ENCODE data around the gene KCNC4.

KCNC4 gene

DNA sequence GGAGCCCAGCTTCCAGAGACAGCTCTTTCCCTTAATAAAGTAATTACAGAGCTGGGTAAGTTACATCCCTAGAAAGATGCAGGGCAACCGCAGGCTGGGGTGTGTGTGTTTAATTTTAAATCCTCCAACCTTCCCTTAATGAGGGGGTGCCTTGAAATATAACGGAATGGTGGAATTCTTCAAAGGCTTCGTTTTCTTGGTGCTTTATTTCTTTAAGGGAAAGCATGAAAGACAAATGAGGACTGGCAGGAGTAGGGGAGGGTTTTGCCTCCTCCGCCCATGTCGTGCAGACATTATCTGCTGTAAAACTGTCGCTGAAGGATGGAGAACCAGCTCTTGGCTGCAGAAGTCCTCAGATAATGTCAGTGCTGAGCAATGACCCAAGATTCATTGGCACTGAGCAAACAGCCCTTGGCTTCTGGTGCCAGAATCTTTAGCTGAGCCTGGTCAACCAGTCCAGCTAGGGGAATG lies 44.3 kb upstream of the KCNC4 start:
- no peak overlapping the region for H3K27ac ChIP-seq (ENCODE audit: insufficient read depth in 1 of 2, low read depth in 1 of 2, low read length in 2 of 2, poor library complexity in 1 of 2, severe bottlenecking in 2 of 2)
- ChIA-PET CTCF (interaction anchor here (1.7 kb wide), 1 partner anchor 14 kb away, joined by 5 read pairs; no protein-coding TSS in a partner anchor), POLR2A (no interaction called here)
- DNase-seq = no peak
- H3K4me1 ChIP-seq (ENCODE audit: control extremely low read depth in 1 of 4, control insufficient read depth in 4 of 4, insufficient read depth in 4 of 4, low read length in 3 of 4) = no peaks in the 10 kb centered on the region
- no peaks in the 10 kb centered on the region for H3K9me3 ChIP-seq (ENCODE audit: control extremely low read depth in 1 of 5, control insufficient read depth in 4 of 5, insufficient read depth in 2 of 5, low read depth in 1 of 5, low read length in 4 of 5)
- H3K27me3 ChIP-seq (replicated peaks in 2 of 5; ENCODE audit: control insufficient read depth in 4 of 5, insufficient read depth in 5 of 5, low read length in 4 of 5) = peaks cover 0 to 2% (median 0%) of the 10 kb centered on the region in 5 experiments
- no peak overlapping the region for H3K4me3 ChIP-seq (ENCODE audit: control insufficient read depth in 1 of 7, extremely low read depth in 1 of 7, insufficient read depth in 4 of 7, low read depth in 2 of 7, low read length in 6 of 7)
- no peaks in the 10 kb centered on the region for H3K36me3 ChIP-seq (ENCODE audit: control insufficient read depth in 4 of 4, insufficient read depth in 4 of 4, low read length in 3 of 4)
- 94% methylated on average over 6 of the region's 6 CpGs for WGBS (ENCODE audit: insufficient coverage)

DNA sequence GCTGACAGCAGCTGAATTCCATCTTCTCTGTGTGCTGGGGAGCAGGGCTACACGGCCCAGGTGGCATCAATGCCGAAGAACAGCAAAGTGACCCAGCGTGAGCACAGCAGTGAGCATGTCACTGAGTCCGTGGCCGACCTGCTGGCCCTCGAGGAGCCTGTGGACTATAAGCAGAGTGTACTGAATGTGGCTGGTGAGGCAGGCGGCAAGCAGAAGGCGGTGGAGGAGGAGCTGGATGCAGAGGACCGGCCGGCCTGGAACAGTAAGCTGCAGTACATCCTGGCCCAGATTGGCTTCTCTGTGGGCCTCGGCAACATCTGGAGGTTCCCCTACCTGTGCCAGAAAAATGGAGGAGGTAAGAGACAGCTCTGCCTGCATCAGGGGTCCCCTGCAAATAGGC lies 43.3 kb upstream of the KCNC4 start:
- Histone ChIP-seq H3K27ac (ENCODE audit: insufficient read depth in 1 of 2, low read depth in 1 of 2, low read length in 2 of 2, poor library complexity in 1 of 2, severe bottlenecking in 2 of 2) (no peak overlapping the region), H3K9me3 (ENCODE audit: control extremely low read depth in 1 of 5, control insufficient read depth in 4 of 5, insufficient read depth in 2 of 5, low read depth in 1 of 5, low read length in 4 of 5) (no peaks in the 10 kb centered on the region), H3K36me3 (ENCODE audit: control insufficient read depth in 4 of 4, insufficient read depth in 4 of 4, low read length in 3 of 4) (no peaks in the 10 kb centered on the region), H3K4me3 (ENCODE audit: control insufficient read depth in 1 of 7, extremely low read depth in 1 of 7, insufficient read depth in 4 of 7, low read depth in 2 of 7, low read length in 6 of 7) (no peak overlapping the region), H3K4me1 (ENCODE audit: control extremely low read depth in 1 of 4, control insufficient read depth in 4 of 4, insufficient read depth in 4 of 4, low read length in 3 of 4) (no peaks in the 10 kb centered on the region), H3K27me3 (replicated peaks in 2 of 5; ENCODE audit: control insufficient read depth in 4 of 5, insufficient read depth in 5 of 5, low read length in 4 of 5) (peaks cover 0 to 2% (median 0%) of the 10 kb centered on the region in 5 experiments)
- no peak for DNase-seq
- ChIA-PET POLR2A (no interaction called here), CTCF (interaction anchor here (1.0 to 1.9 kb wide), 4 partner anchors 8 to 41 kb away, joined by 3 to 5 read pairs (median 3); no protein-coding TSS in a partner anchor)
- 95% methylated on average over 8 of the region's 11 CpGs for WGBS (ENCODE audit: insufficient coverage)

DNA sequence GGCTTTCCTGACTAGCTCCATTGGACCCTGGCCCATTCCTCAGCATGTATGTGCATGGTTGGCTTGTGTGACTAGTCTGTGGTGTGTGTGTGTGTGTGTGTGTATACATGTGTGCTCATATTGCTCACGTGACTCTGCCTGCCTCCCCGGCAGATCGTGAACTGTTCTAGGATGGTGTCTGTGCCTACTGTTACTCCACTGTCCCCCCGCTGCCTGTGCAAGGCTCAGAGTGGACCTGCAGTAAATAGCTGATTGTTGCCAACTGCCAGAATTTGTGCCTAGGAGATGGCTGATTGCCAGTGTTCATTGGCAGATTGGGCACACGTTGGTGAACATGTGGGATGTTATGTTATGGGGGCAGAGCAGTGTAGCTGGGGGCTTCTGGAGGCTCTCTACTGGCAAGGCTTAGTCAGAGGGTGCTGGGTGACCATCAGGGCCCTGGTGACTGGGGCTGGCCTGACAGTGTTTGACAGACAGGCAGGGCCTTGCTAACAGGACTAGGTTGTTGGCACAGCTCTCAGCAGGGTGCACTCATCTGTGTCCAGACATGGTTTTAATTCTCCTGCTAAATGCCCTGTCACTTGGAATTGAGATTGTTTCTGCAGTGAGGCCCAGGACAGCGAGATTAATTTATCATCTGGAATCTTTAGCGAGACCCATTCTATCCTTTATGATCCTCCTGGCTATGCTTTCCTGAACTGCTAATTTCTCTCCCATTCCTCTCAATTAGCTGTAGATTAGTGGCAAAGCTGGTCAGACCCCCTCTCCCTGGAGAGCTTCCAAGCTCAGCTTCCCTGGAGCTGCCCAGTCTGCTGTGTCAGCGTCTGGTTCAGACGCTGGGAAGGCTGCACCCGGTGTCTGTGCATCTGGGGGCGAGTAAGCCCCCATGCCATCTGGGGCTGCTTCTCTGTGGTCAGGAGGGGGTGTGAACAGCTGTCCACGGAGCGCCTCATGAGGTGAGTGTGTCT lies 39.1 kb upstream of the KCNC4 start:
- H3K9me3 ChIP-seq (ENCODE audit: control extremely low read depth in 1 of 5, control insufficient read depth in 4 of 5, insufficient read depth in 2 of 5, low read depth in 1 of 5, low read length in 4 of 5) = no peaks in the 10 kb centered on the region
- H3K27ac ChIP-seq (ENCODE audit: insufficient read depth in 1 of 2, low read depth in 1 of 2, low read length in 2 of 2, poor library complexity in 1 of 2, severe bottlenecking in 2 of 2) = no peak overlapping the region
- no peak for DNase-seq
- H3K4me1 ChIP-seq (ENCODE audit: control extremely low read depth in 1 of 4, control insufficient read depth in 4 of 4, insufficient read depth in 4 of 4, low read length in 3 of 4) = peaks cover 0 to 4% (median 1%) of the 10 kb centered on the region in 4 experiments
- no peaks in the 10 kb centered on the region for H3K36me3 ChIP-seq (ENCODE audit: control insufficient read depth in 4 of 4, insufficient read depth in 4 of 4, low read length in 3 of 4)
- H3K4me3 ChIP-seq (ENCODE audit: control insufficient read depth in 1 of 7, extremely low read depth in 1 of 7, insufficient read depth in 4 of 7, low read depth in 2 of 7, low read length in 6 of 7) = no peak overlapping the region
- POLR2A ChIA-PET = no interaction called here
- H3K27me3 ChIP-seq (replicated peaks in 2 of 5; ENCODE audit: control insufficient read depth in 4 of 5, insufficient read depth in 5 of 5, low read length in 4 of 5) = no peaks in the 10 kb centered on the region
- 89% methylated on average over 10 of the region's 13 CpGs for WGBS (ENCODE audit: insufficient coverage)
- CTCF ChIA-PET = interaction anchor here (1.0 to 2.5 kb wide), 2 partner anchors 8 to 57 kb away, joined by 3 to 7 read pairs; no protein-coding TSS in a partner anchor

DNA sequence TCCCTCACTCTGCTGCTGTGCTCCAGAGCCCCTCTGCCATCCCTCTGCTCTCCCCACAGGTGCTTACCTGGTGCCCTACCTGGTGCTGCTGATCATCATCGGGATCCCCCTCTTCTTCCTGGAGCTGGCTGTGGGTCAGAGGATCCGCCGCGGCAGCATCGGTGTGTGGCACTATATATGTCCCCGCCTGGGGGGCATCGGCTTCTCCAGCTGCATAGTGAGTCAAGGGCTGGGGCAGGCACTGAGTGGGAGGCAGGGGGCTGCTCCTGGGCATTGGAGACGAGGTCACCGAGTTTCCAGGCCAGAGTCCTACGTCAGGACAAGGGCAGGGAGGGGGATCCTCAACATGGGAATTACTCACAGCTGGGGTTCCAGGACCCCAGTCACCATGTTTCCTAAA lies 38.1 kb upstream of the KCNC4 start:
- Histone ChIP-seq H3K27ac (ENCODE audit: insufficient read depth in 1 of 2, low read depth in 1 of 2, low read length in 2 of 2, poor library complexity in 1 of 2, severe bottlenecking in 2 of 2) (no peak overlapping the region), H3K9me3 (ENCODE audit: control extremely low read depth in 1 of 5, control insufficient read depth in 4 of 5, insufficient read depth in 2 of 5, low read depth in 1 of 5, low read length in 4 of 5) (no peaks in the 10 kb centered on the region), H3K27me3 (replicated peaks in 2 of 5; ENCODE audit: control insufficient read depth in 4 of 5, insufficient read depth in 5 of 5, low read length in 4 of 5) (no peaks in the 10 kb centered on the region), H3K36me3 (ENCODE audit: control insufficient read depth in 4 of 4, insufficient read depth in 4 of 4, low read length in 3 of 4) (no peaks in the 10 kb centered on the region), H3K4me1 (ENCODE audit: control extremely low read depth in 1 of 4, control insufficient read depth in 4 of 4, insufficient read depth in 4 of 4, low read length in 3 of 4) (peaks cover 0 to 10% (median 4%) of the 10 kb centered on the region in 4 experiments), H3K4me3 (ENCODE audit: control insufficient read depth in 1 of 7, extremely low read depth in 1 of 7, insufficient read depth in 4 of 7, low read depth in 2 of 7, low read length in 6 of 7) (no peak overlapping the region)
- ChIA-PET CTCF (interaction anchor here (1.0 to 2.5 kb wide), 2 partner anchors 9 to 58 kb away, joined by 3 to 7 read pairs; no protein-coding TSS in a partner anchor), POLR2A (no interaction called here)
- 97% methylated on average over 10 of the region's 10 CpGs for WGBS (ENCODE audit: insufficient coverage)
- no peak for DNase-seq

DNA sequence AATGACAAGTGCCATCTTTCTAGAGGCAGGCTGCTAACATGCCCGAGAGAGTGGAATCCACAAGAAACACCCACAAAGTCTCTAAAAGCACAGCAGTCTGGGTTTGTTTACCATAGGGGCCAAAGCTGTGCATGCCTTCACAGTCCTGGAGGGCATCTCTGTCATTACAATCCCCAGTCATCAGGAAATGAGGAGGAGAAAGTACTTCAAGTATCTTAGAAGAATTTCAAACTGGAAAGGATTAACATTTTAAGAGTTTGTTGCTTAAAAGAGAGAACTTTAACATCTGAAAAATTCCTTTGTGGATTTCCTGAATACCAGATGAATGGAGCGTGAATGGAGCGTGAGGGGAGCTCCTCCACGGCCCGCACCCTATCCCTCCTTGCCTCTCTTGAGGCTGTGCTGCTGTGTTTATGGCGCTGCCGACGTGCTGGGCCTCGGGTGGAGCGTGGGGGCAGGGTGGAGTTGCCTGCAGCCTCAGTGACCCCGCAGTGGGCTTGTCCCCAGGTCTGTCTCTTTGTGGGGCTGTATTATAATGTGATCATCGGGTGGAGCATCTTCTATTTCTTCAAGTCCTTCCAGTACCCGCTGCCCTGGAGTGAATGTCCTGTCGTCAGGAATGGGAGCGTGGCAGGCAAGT lies 36.5 kb upstream of the KCNC4 start:
- Histone ChIP-seq H3K9me3 (ENCODE audit: control extremely low read depth in 1 of 5, control insufficient read depth in 4 of 5, insufficient read depth in 2 of 5, low read depth in 1 of 5, low read length in 4 of 5) (no peaks in the 10 kb centered on the region), H3K27ac (ENCODE audit: insufficient read depth in 1 of 2, low read depth in 1 of 2, low read length in 2 of 2, poor library complexity in 1 of 2, severe bottlenecking in 2 of 2) (no peak overlapping the region), H3K27me3 (replicated peaks in 2 of 5; ENCODE audit: control insufficient read depth in 4 of 5, insufficient read depth in 5 of 5, low read length in 4 of 5) (peaks cover 0 to 4% (median 0%) of the 10 kb centered on the region in 5 experiments), H3K4me3 (ENCODE audit: control insufficient read depth in 1 of 7, extremely low read depth in 1 of 7, insufficient read depth in 4 of 7, low read depth in 2 of 7, low read length in 6 of 7) (no peak overlapping the region), H3K4me1 (ENCODE audit: control extremely low read depth in 1 of 4, control insufficient read depth in 4 of 4, insufficient read depth in 4 of 4, low read length in 3 of 4) (peaks cover 0 to 10% (median 4%) of the 10 kb centered on the region in 4 experiments), H3K36me3 (ENCODE audit: control insufficient read depth in 4 of 4, insufficient read depth in 4 of 4, low read length in 3 of 4) (no peaks in the 10 kb centered on the region)
- ChIA-PET POLR2A (no interaction called here), CTCF (interaction anchor here (0.6 to 2.5 kb wide), 2 partner anchors 10 to 20 kb away, joined by 3 to 7 read pairs; no protein-coding TSS in a partner anchor)
- no peak for DNase-seq
- 86% methylated on average over 14 of the region's 15 CpGs for WGBS (ENCODE audit: insufficient coverage)

DNA sequence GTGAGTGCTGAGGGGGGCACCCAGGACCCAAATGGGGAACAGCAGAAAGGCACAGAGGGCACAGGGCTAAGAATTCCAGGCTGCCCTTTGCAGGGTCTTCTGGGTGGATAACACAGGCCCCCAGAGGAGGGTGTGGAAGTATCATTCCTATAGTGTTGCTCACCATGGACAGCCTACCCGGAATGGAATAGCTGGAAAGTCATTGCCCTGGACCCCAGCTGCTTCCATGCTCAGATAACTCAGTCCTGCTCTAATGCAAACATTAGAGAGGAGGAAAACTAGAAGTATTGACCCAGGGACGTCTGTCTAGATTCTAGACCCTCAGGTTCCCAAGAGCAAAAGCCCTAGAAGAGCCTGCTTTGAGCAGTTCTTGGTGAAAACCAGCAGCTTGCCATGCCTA lies 35.2 kb upstream of the KCNC4 start:
- Histone ChIP-seq H3K27ac (ENCODE audit: insufficient read depth in 1 of 2, low read depth in 1 of 2, low read length in 2 of 2, poor library complexity in 1 of 2, severe bottlenecking in 2 of 2) (no peak overlapping the region), H3K4me1 (ENCODE audit: control extremely low read depth in 1 of 4, control insufficient read depth in 4 of 4, insufficient read depth in 4 of 4, low read length in 3 of 4) (peaks cover 0 to 10% (median 4%) of the 10 kb centered on the region in 4 experiments), H3K4me3 (ENCODE audit: control insufficient read depth in 1 of 7, extremely low read depth in 1 of 7, insufficient read depth in 4 of 7, low read depth in 2 of 7, low read length in 6 of 7) (no peak overlapping the region), H3K9me3 (ENCODE audit: control extremely low read depth in 1 of 5, control insufficient read depth in 4 of 5, insufficient read depth in 2 of 5, low read depth in 1 of 5, low read length in 4 of 5) (peaks cover 0 to 3% (median 0%) of the 10 kb centered on the region in 5 experiments), H3K27me3 (replicated peaks in 2 of 5; ENCODE audit: control insufficient read depth in 4 of 5, insufficient read depth in 5 of 5, low read length in 4 of 5) (peaks cover 0 to 4% (median 0%) of the 10 kb centered on the region in 5 experiments), H3K36me3 (ENCODE audit: control insufficient read depth in 4 of 4, insufficient read depth in 4 of 4, low read length in 3 of 4) (no peaks in the 10 kb centered on the region)
- no peak for DNase-seq
- ChIA-PET POLR2A (no interaction called here), CTCF (interaction anchor here (0.6 to 1.7 kb wide), 5 partner anchors 8 to 321 kb away, joined by 3 to 5 read pairs (median 3); no protein-coding TSS in a partner anchor)
- 100% methylated on average over 2 of the region's 2 CpGs for WGBS (ENCODE audit: insufficient coverage)

All from common myeloid progenitor, CD34-positive (primary cell).